NCI-H2107 treated with DMSO at 0.1 percent for 48 hours (cell line): ENCODE data around the gene CTSW.

Source experiments
- DNase-seq: peaks from one replicate; lab custom pipeline; 2025; ENCODE audit not compliant: unreplicated experiment; lab: John Stamatoyannopoulos, UW

CTSW gene

GRCh38 chr11:65867284-65868071 is 12.2 kb upstream of the CTSW start:
- no peak for DNase-seq

GRCh38 chr11:65868076-65868667 is 11.5 kb upstream of the CTSW start:
- no peak for DNase-seq

- no peak for DNase-seq
These were observed 10.7 kb upstream of the CTSW start for GRCh38 chr11:65868907-65869306.

GRCh38 chr11:65869643-65870306 is 9.9 kb upstream of the CTSW start:
- DNase-seq, result no peak

GRCh38 chr11:65870307-65870658 is 9.4 kb upstream of the CTSW start:
- DNase-seq, result no peak

- DNase-seq, result no peak
These were observed 8.6 kb upstream of the CTSW start for GRCh38 chr11:65870706-65871681.

- DNase-seq, result no peak
These were observed 7.7 kb upstream of the CTSW start for GRCh38 chr11:65871811-65872548.

- DNase-seq, result no peak
These were observed 6.9 kb upstream of the CTSW start, which contains the start of gene EFEMP2 for GRCh38 chr11:65872586-65873317. Gene EFEMP2, minus strand, starts transcription at chr11:65872800. Its CDS starts 446 bp downstream, at chr11:65872354.

GRCh38 chr11:65873318-65874156 is 6.1 kb upstream of the CTSW start:
- DNase-seq, result peak; percentile 30

GRCh38 chr11:65880027-65880426 is 390 bp downstream of the CTSW start:
- DNase-seq, result no peak

- no peak for DNase-seq
These were observed 1.3 kb downstream of the CTSW start for GRCh38 chr11:65880844-65881421.

GRCh38 chr11:65882120-65883057 is 2.8 kb downstream of the CTSW start:
- DNase-seq, result no peak

GRCh38 chr11:65883058-65883761 is 3.6 kb downstream of the CTSW start:
- DNase-seq, result no peak

GRCh38 chr11:65883786-65884715 is 4.4 kb downstream of the CTSW start:
- DNase-seq, result no peak

- DNase-seq, result peak; percentile 60
These were observed 5.1 kb downstream of the CTSW start for GRCh38 chr11:65884716-65885092.

- DNase-seq, result no peak
These were observed 5.6 kb downstream of the CTSW start for GRCh38 chr11:65885231-65885630.
